ENCODE data around the gene ISY1. TPM values are rescaled to one million over a fixed set of nuclear protein-coding genes. Genes with fewer than 3 reads are reported as not detected.
"Not testable (repeated sequence)": the region's sequence is repeated elsewhere in the genome, so short reads cannot be mapped to it uniquely, and the experiment has no call there.

Gene ISY1
- total RNA-seq, 4 donors from 2014 or later, result 1.6 to 14.2 (median 7.2) TPM

DNA sequence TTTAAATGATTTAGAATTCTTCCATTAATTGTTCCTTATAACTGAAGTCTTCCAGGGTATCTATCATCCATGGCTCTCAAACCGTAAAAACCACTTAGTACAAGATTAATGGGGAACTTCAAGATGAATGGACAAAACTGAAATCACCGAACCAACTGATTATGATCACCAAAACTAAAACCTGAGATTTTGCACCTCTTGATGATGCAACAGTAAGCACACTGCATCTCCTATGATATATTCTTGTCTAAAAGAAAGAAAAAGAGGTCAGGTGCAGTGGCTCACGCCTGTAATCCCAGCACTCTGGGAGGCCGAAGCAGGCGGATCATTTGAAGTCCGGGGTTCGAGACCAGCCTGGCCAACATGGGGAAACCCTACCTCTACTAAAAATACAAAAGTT, 3.6 kb upstream of the ISY1 start:
- no peaks in the 10 kb centered on the region for H3K27me3 ChIP-seq
- H3K9me3 ChIP-seq, result no peaks in the 10 kb centered on the region
- TF ChIP-seq POLR2AphosphoS5 (IDR thresholded peaks at IDR 0.05), result no peak
- TF ChIP-seq POLR2A (IDR thresholded peaks at IDR 0.05), result no peak
- TF ChIP-seq, protein P1, sequence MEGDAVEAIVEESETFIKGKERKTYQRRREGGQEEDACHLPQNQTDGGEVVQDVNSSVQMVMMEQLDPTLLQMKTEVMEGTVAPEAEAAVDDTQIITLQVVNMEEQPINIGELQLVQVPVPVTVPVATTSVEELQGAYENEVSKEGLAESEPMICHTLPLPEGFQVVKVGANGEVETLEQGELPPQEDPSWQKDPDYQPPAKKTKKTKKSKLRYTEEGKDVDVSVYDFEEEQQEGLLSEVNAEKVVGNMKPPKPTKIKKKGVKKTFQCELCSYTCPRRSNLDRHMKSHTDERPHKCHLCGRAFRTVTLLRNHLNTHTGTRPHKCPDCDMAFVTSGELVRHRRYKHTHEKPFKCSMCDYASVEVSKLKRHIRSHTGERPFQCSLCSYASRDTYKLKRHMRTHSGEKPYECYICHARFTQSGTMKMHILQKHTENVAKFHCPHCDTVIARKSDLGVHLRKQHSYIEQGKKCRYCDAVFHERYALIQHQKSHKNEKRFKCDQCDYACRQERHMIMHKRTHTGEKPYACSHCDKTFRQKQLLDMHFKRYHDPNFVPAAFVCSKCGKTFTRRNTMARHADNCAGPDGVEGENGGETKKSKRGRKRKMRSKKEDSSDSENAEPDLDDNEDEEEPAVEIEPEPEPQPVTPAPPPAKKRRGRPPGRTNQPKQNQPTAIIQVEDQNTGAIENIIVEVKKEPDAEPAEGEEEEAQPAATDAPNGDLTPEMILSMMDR (IDR thresholded peaks at IDR 0.05), result no peak
- no peak for TF ChIP-seq EP300 (IDR thresholded peaks at IDR 0.05; ENCODE audit: low read depth)
- no peak for DNase-seq
- no peak overlapping the region for H3K27ac ChIP-seq
- peaks cover 0 to 31% (median 13%) of the 10 kb centered on the region in 4 donors for H3K36me3 ChIP-seq
- no peak overlapping the region for H3K4me3 ChIP-seq
- H3K4me1 ChIP-seq, result peaks cover 6 to 22% (median 18%) of the 10 kb centered on the region in 4 donors
- intact Hi-C loops (cut with DNase I; ENCODE audit: low total_unique reads), result no loop called here
- 78 to 90% methylated on average over 2 to 7 of the region's 7 CpGs for WGBS, 2 donors (ENCODE audit: low coverage in 1 of 2)
- in situ Hi-C loops (cut with MboI; ENCODE audit: low pct_ligation_motif_present in 1 of 4, low pct_unique_long_range_greater_than_20kb in 1 of 4, low sequenced_read_pairs in 3 of 4), result no loop called here

DNA sequence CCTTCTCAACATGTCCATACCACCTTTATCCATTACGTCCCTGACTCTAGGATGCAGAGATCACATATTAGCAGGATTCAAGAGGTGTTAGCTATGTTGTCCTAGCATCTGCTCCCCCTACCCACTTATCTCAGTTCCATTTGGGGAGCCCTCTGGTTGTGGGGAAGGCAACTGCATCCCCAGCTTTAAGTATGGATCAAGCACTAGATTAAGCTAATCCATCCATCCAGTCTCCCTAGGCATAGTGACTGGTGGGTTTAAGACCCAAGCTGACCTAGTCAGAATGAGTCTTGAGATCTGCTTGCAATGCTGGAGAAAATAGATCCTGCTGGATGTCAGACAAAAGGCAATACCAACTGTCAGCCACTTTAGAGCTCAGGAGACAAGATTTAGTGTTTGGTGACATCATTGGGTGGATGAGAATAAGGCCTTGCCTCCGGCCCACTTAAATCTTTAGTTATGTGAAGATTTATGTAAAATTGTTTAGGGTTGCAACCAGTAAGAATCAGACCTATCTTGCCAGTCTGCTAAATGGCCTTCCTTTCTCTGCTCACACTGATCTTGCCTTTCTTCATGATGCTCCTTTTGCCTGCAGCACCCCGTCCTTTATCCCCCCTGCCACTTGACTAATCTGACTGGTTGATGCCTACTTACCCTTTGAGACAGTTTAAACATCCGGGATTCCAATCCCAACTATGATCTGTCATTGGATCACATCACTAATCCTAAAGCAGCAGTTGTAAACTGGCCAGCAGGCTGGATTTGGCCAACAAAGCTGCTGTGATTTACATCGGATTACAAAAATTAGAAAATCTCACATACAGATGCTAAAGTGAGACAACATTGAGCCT, 2.1 kb upstream of the ISY1 start:
- WGBS, 2 donors (ENCODE audit: low coverage in 1 of 2), result 51 to 56% methylated on average over 5 of the region's 5 CpGs
- no peaks in the 10 kb centered on the region for H3K9me3 ChIP-seq
- no peak overlapping the region for H3K4me3 ChIP-seq
- H3K27me3 ChIP-seq, result no peaks in the 10 kb centered on the region
- no peak for TF ChIP-seq POLR2A (IDR thresholded peaks at IDR 0.05)
- TF ChIP-seq, protein P1 (IDR thresholded peaks at IDR 0.05), result peak in 1 of 5 experiments; percentile 8
- H3K36me3 ChIP-seq, result peaks cover 0 to 27% (median 11%) of the 10 kb centered on the region in 4 donors
- no peak for DNase-seq
- intact Hi-C loops (cut with DNase I; ENCODE audit: low total_unique reads) (no loop called here), in situ Hi-C loops (cut with MboI; ENCODE audit: low pct_ligation_motif_present in 1 of 4, low pct_unique_long_range_greater_than_20kb in 1 of 4, low sequenced_read_pairs in 3 of 4) (no loop called here)
- peak overlapping the region in 3 of 4 donors; percentile 90 to 95 (median 95) for H3K27ac ChIP-seq
- peaks cover 7 to 27% (median 22%) of the 10 kb centered on the region in 4 donors for H3K4me1 ChIP-seq

DNA sequence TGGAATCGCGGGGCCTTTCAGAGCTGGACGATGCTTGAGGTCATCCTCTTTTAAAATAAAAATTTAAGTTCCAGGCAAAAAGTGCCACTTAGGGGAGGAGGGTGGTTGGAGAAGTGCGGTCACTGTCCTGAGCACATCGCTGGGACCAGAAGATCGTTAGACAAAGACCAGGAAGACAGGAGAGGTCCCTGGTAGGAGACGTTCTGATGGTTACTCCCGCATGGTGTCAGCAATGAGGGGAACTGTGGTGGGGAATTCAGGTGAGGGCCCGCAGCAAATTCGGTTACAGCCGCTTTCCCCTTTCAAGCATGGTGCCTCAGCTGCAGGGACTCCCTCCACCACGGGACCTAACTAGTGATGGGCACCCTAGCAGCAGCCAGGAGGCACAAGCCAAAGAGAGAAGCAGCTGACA, 1.0 kb upstream of the ISY1 start:
- no peak for DNase-seq
- no peaks in the 10 kb centered on the region for H3K9me3 ChIP-seq
- H3K4me1 ChIP-seq, result peaks cover 7 to 27% (median 22%) of the 10 kb centered on the region in 4 donors
- intact Hi-C loops (cut with DNase I; ENCODE audit: low total_unique reads) (no loop called here), in situ Hi-C loops (cut with MboI; ENCODE audit: low pct_ligation_motif_present in 1 of 4, low pct_unique_long_range_greater_than_20kb in 1 of 4, low sequenced_read_pairs in 3 of 4) (no loop called here)
- H3K27me3 ChIP-seq, result no peaks in the 10 kb centered on the region
- peak overlapping the region; percentile 90 to 96 (median 95) for H3K27ac ChIP-seq
- no peak for TF ChIP-seq POLR2A (IDR thresholded peaks at IDR 0.05)
- TF ChIP-seq, protein P1 (IDR thresholded peaks at IDR 0.05), result peak in 1 of 5 experiments; percentile 7
- peak in 2 of 3 donors; percentile 5 to 17 for TF ChIP-seq POLR2AphosphoS5 (IDR thresholded peaks at IDR 0.05)
- peak overlapping the region; percentile 76 to 93 (median 88) for H3K4me3 ChIP-seq
- H3K36me3 ChIP-seq, result peaks cover 0 to 25% (median 6%) of the 10 kb centered on the region in 4 donors
- WGBS, 2 donors (ENCODE audit: low coverage in 1 of 2), result 0 to 1% methylated on average over 4 to 12 of the region's 12 CpGs

DNA sequence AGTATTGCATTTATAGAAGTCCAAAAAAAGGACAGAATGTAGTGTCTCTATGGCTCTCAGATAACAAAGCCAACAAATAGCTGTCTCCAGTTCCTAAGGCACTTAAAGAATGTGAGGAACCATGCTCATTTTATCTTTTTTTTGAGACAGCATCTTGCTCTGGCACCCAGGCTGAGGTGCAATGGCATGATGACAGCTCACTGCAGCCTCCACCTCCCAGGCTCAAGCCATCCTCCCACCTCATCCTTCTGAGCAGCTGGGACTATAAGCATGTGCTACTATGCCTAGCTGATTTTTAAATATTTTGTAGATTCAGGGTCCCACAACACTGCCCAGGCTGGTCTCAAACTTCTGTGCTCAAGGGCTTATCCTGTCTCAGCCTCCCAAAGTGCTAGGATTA, 16.1 kb downstream of the ISY1 start:
- Histone ChIP-seq H3K4me3 (no peak overlapping the region), H3K4me1 (no peaks in the 10 kb centered on the region), H3K27me3 (no peaks in the 10 kb centered on the region), H3K9me3 (no peaks in the 10 kb centered on the region), H3K27ac (no peak overlapping the region), H3K36me3 (peaks cover 0 to 31% (median 9%) of the 10 kb centered on the region in 4 donors)
- intact Hi-C loops (cut with DNase I; ENCODE audit: low total_unique reads) (no loop called here), in situ Hi-C loops (cut with MboI; ENCODE audit: low pct_ligation_motif_present in 1 of 4, low pct_unique_long_range_greater_than_20kb in 1 of 4, low sequenced_read_pairs in 3 of 4) (no loop called here)
- DNase-seq, result no peak
- TF ChIP-seq EP300 (IDR thresholded peaks at IDR 0.05; ENCODE audit: low read depth) (no peak), POLR2A (IDR thresholded peaks at IDR 0.05) (no peak), POLR2AphosphoS5 (IDR thresholded peaks at IDR 0.05) (no peak)
- TF ChIP-seq, protein P1 (IDR thresholded peaks at IDR 0.05), result no peak

DNA sequence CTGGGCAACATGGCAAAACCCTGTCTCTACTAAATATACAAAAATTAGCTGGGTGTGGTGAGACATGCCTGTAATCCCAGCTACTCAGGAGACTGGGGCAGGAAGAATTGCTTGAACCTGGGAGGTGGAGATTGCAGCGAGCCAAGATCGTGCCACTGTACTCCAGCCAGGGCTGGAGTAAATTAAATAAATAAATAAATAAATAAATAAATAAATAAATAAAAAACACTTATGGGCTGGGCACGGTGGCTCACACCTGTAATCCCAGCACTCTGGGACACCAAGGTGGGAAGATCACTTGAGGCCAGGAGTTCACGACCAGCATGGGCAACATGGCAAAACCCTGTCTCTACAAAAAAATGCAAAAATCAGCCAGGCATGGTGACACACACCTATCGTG, 19.9 kb downstream of the ISY1 start:
- DNase-seq; H3K27ac ChIP-seq; H3K4me1 ChIP-seq; intact Hi-C loops (cut with DNase I; ENCODE audit: low total_unique reads); H3K4me3 ChIP-seq; in situ Hi-C loops (cut with MboI; ENCODE audit: low pct_ligation_motif_present in 1 of 4, low pct_unique_long_range_greater_than_20kb in 1 of 4, low sequenced_read_pairs in 3 of 4); H3K9me3 ChIP-seq; H3K27me3 ChIP-seq: not testable (repeated sequence)
- 92 to 100% methylated on average over 2 to 5 of the region's 5 CpGs for WGBS, 2 donors (ENCODE audit: low coverage in 1 of 2)
- H3K36me3 ChIP-seq, result peaks cover 0 to 59% (median 22%) of the 10 kb centered on the region in 4 donors
